HG03378 (cell line): ENCODE measurements around the gene FAM217A.
A peak's percentile ranks its signal among the peaks of the same experiment; 100 is the strongest.

ENCODE experiments used
- ATAC-seq: cut with Tn5 transposase; IDR thresholded peaks from one replicate; pipeline ENCODE4 v1.9.1; 2021; ENCODE audit warnings: mild to moderate bottlenecking, moderate library complexity; ENCODE audit not compliant: unreplicated experiment

Gene FAM217A

GRCh38 chr6:4021854-4022695 lies 56.9 kb downstream of the FAM217A start:
- ATAC-seq, result no peak

GRCh38 chr6:4021133-4021853 lies 57.6 kb downstream of the FAM217A start:
- ATAC-seq, result peak; percentile 51

- no peak for ATAC-seq
Observed at GRCh38 chr6:4020822-4021132, 58.2 kb downstream of the FAM217A start.

- ATAC-seq, result peak; percentile 6
Observed at GRCh38 chr6:4018924-4019236, 60.1 kb downstream of the FAM217A start.
